ENCODE results near the gene SLC36A2.

SLC36A2 gene

DNA sequence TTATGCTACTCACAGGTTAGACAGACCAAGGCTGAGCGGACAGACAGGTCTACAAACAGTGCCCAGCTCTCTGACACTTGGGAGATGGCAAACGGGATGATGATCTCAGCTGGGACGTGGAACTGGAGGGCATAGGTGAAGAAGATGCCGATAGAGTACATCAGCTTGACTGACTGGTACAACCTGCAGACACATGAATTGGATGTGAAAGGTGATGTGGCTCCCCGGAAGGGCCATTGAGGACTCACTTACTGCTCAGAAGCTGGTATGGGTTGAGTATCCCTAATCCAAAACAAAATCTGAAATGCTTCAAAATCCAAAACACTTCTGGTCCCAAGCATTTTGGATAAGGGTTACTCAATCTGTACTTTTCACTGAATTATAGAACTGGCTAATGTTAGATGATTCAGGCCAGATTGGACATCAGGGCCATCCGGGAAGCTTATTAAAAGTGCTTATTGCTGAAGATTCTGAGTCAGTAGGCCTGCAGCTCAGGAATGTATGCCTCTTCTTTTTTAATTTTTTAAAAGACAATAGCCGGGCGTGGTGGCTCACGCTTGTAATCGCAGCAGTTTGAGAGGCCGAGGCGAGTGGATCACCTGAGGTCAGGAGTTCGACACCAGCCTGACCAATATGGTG, 66.2 kb downstream of the SLC36A2 start:
- DNase-seq = no peak

DNA sequence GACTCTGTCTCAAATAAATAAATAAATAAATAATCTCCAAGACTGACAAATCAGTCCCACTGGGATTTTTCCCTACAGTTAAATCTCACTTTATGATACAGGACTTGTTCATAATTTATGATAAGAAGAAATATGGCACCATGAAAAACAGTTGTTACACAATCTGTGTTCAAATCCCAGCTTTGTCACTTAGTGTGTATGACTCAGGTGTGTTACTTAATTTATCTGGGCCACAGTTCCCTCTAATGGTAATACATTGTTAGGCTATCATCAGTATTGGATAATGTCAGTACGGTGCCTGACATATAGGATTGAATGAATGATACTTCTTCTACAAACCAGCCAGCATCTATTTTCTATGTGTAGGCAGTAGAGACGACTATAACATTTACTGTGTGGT, 66.9 kb downstream of the SLC36A2 start:
- no peak for DNase-seq

DNA sequence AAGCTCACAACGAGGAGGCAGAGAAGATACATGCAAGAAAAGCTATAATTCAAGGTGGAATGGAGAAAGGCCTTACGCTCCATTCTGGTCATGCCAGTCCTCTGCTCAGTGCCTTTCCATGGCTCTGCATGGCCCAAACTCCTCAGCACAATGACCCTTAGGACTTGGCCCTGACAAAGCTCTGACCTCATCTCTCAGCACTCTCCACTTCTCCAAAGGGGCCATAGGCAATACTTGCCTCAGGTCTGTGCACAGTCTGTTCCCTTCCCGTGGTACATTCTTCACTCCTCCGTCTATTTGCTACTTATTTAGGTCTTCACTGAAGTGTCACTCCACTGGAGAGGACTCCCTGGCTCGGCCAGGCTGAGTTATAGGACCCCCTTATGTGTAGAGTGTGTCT, 68.5 kb downstream of the SLC36A2 start:
- DNase-seq = no peak

DNA sequence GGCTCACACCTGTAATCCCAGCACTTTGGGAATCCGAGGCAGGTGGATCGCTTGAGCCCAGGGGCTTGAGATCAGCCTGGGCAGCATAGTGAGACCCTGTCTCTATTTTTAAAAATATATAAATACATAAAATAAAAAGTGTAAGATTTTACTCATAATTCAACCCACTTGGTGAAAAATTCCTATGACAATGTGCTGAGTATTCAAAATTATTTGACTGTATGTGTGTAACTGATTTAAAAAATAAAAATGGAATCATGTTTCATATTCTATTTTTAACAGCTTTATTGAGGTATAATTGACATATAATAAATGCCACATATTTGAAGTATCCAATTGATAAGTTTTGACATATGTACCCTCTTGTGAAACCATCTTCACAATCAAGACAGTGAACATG, 71.6 kb downstream of the SLC36A2 start:
- DNase-seq = no peak

DNA sequence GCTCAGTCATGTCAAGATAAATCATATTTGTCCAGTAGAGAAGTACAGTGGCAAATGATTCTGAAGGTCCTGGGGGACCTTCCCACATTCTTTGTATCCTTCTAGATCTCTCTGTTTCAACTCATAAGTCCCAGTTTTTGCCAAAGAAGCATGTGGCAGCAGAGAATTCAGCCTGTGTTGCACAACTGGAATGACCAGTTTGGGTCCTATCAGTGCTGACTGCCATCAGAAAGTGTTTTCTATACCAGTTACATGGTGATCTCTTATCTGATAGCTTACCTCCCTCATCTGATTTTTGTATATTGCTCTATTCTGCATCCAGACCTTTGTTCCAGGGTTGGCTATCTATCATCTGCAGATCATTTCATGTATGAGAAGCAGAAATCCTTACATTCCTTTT, 72.7 kb downstream of the SLC36A2 start:
- no peak for DNase-seq

DNA sequence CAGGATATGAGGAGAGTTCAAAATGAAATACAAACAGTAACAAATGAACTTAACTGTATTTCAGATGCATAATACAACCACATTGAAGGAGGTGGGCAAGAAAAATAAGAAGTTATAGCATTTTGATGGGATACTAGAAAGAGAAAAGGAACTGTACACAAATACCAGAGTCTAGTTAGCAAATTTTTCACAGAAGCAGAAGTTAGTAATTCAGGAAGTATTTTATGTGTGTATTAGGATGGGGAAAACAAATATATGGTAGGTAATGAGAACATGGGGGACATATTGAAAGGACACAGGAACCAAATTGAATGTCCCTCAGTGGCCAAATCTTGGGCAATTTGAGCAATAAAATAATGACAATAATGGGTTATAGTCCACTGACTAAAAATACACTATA, 76.0 kb downstream of the SLC36A2 start:
- DNase-seq = no peak

DNA sequence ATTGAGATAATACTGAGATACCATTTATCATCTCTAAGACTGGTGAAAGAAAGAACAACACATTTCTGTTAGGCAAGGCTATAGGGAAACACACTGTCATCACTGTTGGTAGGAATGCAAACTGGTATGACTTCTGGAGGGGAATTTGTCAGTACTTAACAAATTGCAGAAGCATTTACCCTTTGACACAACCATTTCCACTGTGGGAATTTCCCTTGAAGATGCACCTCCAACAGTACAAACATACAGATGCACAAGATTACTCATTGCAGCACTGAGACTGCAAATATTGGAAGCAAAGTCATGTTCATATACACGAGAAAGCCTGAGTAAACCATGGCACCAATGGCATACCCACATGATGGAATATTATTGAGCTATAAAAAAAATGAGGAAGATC, 76.8 kb downstream of the SLC36A2 start:
- DNase-seq = no peak

DNA sequence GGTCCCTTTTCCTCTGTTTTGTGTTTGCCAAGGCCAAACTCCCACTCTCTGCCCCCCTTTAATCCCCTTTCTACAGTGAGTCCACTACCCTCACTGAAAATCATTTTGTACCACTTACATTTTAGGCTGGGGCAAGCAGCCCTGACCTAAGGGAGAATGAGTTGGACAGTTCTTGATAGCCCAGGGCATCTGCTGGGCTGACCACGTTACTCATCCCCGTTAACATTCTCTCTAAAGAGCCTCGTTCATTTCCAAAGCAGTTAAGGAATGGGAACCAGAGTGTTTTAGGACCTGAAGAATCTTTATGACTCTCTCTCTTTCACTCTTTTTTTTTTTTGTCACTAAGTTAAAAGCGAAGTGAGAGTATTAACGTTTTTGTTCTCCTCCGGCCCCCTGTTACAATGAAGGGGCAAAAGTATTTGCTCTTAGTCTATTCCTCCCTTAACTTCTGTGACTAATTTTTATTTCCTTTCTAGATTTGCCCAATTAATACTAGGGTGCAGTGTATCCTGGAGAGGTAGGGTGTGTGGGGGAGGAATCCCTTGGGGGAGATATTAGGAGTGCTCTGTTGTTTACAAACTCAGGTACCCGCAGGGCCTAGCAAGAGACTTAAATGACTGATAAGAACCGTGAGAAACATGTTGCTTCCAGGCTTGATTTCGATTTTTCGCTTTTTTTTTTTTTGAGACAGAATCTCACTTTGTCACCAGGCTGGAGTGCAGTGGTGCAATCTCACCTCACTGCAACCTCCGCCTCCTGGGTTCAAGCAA, 79.7 kb downstream of the SLC36A2 start:
- DNase-seq = no peak
